Stimulated activated CD8-positive, alpha-beta memory T cell treated with anti-CD3 and anti-CD28 coated beads, Interleukin-15, amount 100 ng/mL, for 48 hours (primary cell): Measurements from ENCODE around the gene CREB3L2.

ENCODE experiments used
- DNase-seq, 2 donors: peaks; one replicate each; pipeline ENCODE4 v3.0.0-alpha.2; 2020; ENCODE audit warnings: low read depth in 2 of 2

CREB3L2 gene

GRCh38 chr7:137873524-137873923 is 128.4 kb downstream of the CREB3L2 start:
- DNase-seq, result no peak

GRCh38 chr7:137871170-137871915 is 130.5 kb downstream of the CREB3L2 start:
- DNase-seq, result no peak

- no peak for DNase-seq
These were observed 131.2 kb downstream of the CREB3L2 start for GRCh38 chr7:137870684-137871083.

- no peak for DNase-seq
These were observed 131.8 kb downstream of the CREB3L2 start for GRCh38 chr7:137870078-137870477.

GRCh38 chr7:137869260-137869659 is 132.6 kb downstream of the CREB3L2 start:
- DNase-seq, result no peak

GRCh38 chr7:137867289-137867688 is 134.6 kb downstream of the CREB3L2 start:
- DNase-seq, result no peak

GRCh38 chr7:137865764-137866163 is 136.1 kb downstream of the CREB3L2 start:
- no peak for DNase-seq

GRCh38 chr7:137862964-137863363 is 138.9 kb downstream of the CREB3L2 start:
- DNase-seq, result no peak

GRCh38 chr7:137862358-137862757 is 139.5 kb downstream of the CREB3L2 start:
- no peak for DNase-seq

- DNase-seq, result no peak
These were observed 141.3 kb downstream of the CREB3L2 start for GRCh38 chr7:137860542-137860941.

- DNase-seq, result no peak
These were observed 148.8 kb downstream of the CREB3L2 start for GRCh38 chr7:137853053-137853452.

GRCh38 chr7:137852108-137852507 is 149.8 kb downstream of the CREB3L2 start:
- DNase-seq, result no peak

GRCh38 chr7:137850972-137851945 is 150.6 kb downstream of the CREB3L2 start:
- DNase-seq, result no peak

- no peak for DNase-seq
These were observed 151.3 kb downstream of the CREB3L2 start for GRCh38 chr7:137850571-137850970.

GRCh38 chr7:137848095-137848494 is 153.8 kb downstream of the CREB3L2 start:
- no peak for DNase-seq

GRCh38 chr7:137847568-137848050 is 154.3 kb downstream of the CREB3L2 start:
- DNase-seq, result no peak

GRCh38 chr7:137846827-137847567 is 154.9 kb downstream of the CREB3L2 start, which contains the start of gene DGKI:
Gene DGKI (minus strand): TSS chr7:137846974.
- DNase-seq, result no peak

- no peak for DNase-seq
These were observed 155.4 kb downstream of the CREB3L2 start for GRCh38 chr7:137846549-137846826.

GRCh38 chr7:137844677-137845425 is 157.0 kb downstream of the CREB3L2 start:
- no peak for DNase-seq

- no peak for DNase-seq
These were observed 161.7 kb downstream of the CREB3L2 start for GRCh38 chr7:137839903-137840779.
